Measurements from ENCODE around the gene KRT17. TPM values are rescaled to one million over a fixed set of nuclear protein-coding genes. Genes with fewer than 3 reads are reported as not detected.

The KRT17 gene
- total RNA-seq, 1 experiment from 2014 or later = 1.9 TPM

DNA sequence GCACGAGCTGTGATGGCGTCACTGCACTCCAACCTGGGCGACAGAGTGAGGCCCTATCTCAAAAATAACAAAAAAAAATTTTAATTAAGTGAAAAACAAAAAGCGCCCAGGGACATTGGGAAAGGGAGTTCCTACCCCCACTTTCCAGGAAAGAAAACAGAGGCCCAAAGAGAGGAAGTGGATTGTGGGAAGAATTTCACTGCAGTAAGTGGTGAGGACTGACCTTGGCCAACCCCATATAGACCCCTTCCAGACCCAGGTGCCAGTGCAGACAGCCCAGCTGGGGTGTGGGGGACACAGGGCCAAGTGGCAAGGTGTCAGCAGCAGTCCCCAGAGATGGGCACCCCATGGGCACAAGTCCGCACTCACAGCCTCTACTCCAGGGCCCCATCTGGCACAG lies 29.0 kb upstream of the KRT17 start:
- POLR2A ChIA-PET = no interaction called here
- in situ Hi-C loops (cut with HindIII; ENCODE audit: low pct_unique_long_range_greater_than_20kb, low sequenced_read_pairs) = no loop called here

DNA sequence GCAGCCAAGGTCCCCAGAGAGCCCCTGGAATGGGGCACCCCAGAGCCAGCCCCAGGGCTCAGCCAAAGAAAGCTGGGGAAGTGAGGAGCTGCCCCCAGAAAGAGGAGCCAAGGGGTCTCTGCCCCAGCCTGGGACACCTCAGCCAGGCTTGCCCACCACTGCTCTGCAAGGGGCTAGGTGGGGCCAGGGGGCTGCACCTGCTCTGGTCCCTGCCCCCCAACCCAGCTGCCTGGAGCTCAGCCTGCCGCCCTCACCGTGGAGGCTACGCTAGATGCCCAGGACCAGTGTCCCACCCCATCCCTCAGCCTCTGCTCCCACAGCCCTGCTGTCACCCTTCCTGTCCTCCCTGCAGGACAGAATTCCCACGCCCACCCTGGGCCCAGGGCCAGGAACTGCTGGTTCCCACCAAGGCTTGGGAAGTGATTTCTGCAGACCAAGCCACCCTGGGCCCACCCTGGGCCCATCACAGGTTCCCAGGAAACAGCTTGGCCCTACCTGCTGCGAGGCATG lies 28.1 kb upstream of the KRT17 start:
- TF ChIP-seq, protein P1, sequence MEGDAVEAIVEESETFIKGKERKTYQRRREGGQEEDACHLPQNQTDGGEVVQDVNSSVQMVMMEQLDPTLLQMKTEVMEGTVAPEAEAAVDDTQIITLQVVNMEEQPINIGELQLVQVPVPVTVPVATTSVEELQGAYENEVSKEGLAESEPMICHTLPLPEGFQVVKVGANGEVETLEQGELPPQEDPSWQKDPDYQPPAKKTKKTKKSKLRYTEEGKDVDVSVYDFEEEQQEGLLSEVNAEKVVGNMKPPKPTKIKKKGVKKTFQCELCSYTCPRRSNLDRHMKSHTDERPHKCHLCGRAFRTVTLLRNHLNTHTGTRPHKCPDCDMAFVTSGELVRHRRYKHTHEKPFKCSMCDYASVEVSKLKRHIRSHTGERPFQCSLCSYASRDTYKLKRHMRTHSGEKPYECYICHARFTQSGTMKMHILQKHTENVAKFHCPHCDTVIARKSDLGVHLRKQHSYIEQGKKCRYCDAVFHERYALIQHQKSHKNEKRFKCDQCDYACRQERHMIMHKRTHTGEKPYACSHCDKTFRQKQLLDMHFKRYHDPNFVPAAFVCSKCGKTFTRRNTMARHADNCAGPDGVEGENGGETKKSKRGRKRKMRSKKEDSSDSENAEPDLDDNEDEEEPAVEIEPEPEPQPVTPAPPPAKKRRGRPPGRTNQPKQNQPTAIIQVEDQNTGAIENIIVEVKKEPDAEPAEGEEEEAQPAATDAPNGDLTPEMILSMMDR (IDR thresholded peaks at IDR 0.05) = no peak
- TF ChIP-seq TCF7L2 (IDR thresholded peaks at IDR 0.05; ENCODE audit: low read depth, low read length) = no peak
- TF ChIP-seq, protein P2, sequence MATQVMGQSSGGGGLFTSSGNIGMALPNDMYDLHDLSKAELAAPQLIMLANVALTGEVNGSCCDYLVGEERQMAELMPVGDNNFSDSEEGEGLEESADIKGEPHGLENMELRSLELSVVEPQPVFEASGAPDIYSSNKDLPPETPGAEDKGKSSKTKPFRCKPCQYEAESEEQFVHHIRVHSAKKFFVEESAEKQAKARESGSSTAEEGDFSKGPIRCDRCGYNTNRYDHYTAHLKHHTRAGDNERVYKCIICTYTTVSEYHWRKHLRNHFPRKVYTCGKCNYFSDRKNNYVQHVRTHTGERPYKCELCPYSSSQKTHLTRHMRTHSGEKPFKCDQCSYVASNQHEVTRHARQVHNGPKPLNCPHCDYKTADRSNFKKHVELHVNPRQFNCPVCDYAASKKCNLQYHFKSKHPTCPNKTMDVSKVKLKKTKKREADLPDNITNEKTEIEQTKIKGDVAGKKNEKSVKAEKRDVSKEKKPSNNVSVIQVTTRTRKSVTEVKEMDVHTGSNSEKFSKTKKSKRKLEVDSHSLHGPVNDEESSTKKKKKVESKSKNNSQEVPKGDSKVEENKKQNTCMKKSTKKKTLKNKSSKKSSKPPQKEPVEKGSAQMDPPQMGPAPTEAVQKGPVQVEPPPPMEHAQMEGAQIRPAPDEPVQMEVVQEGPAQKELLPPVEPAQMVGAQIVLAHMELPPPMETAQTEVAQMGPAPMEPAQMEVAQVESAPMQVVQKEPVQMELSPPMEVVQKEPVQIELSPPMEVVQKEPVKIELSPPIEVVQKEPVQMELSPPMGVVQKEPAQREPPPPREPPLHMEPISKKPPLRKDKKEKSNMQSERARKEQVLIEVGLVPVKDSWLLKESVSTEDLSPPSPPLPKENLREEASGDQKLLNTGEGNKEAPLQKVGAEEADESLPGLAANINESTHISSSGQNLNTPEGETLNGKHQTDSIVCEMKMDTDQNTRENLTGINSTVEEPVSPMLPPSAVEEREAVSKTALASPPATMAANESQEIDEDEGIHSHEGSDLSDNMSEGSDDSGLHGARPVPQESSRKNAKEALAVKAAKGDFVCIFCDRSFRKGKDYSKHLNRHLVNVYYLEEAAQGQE (IDR thresholded peaks at IDR 0.05; ENCODE audit: insufficient read depth in 1 of 2, low read depth in 2 of 2, low read length in 1 of 2) = no peak
- TF ChIP-seq POLR2AphosphoS5 (IDR thresholded peaks at IDR 0.05; ENCODE audit: low read depth, low read length) = no peak
- no peak for TF ChIP-seq SIN3A (IDR thresholded peaks at IDR 0.05; ENCODE audit: borderline replicate concordance, insufficient read depth, low read depth, low read length)
- ChIA-PET POLR2A (no interaction called here), CTCF (interaction anchor here (2.2 to 5.9 kb wide), 3 partner anchors 11 to 102 kb away, joined by 10 to 106 read pairs (median 20); no protein-coding TSS in a partner anchor)
- DNase-seq (ENCODE audit: low read depth, low spot score) (no peak), ATAC-seq (no peak)
- Histone ChIP-seq H3K36me3 (ENCODE audit: control insufficient read depth, insufficient read depth, low read length) (no peaks in the 10 kb centered on the region), H3K27me3 (ENCODE audit: control insufficient read depth, insufficient read depth, low read length) (no peaks in the 10 kb centered on the region), H3K4me3 (ENCODE audit: low read depth in 2 of 2, low read length in 2 of 2) (no peak overlapping the region), H3K9me3 (ENCODE audit: control insufficient read depth, insufficient read depth, low read depth, low read length) (no peaks in the 10 kb centered on the region), H3K4me1 (ENCODE audit: control insufficient read depth, insufficient read depth, low read length) (peaks cover 24% of the 10 kb centered on the region), H3K27ac (ENCODE audit: low read length) (no peak overlapping the region)
- in situ Hi-C loops (cut with HindIII; ENCODE audit: low pct_unique_long_range_greater_than_20kb, low sequenced_read_pairs) (no loop called here), intact Hi-C loops (cut with micrococcal nuclease; ENCODE audit: unreplicated experiment) (no loop called here)
- no TSS peak for BruUV-seq (replicated peaks)

More for the DNA sequence above, 29.0 kb upstream of the KRT17 start:
- Histone ChIP-seq H3K4me1 (ENCODE audit: control insufficient read depth, insufficient read depth, low read length) (peaks cover 17% of the 10 kb centered on the region), H3K9me3 (ENCODE audit: control insufficient read depth, insufficient read depth, low read depth, low read length) (no peaks in the 10 kb centered on the region), H3K36me3 (ENCODE audit: control insufficient read depth, insufficient read depth, low read length) (no peaks in the 10 kb centered on the region), H3K27me3 (ENCODE audit: control insufficient read depth, insufficient read depth, low read length) (no peaks in the 10 kb centered on the region), H3K4me3 (ENCODE audit: low read depth in 2 of 2, low read length in 2 of 2) (no peak overlapping the region), H3K27ac (ENCODE audit: low read length) (no peak overlapping the region)
- intact Hi-C loops (cut with micrococcal nuclease; ENCODE audit: unreplicated experiment) = no loop called here
- DNase-seq (ENCODE audit: low read depth, low spot score) = no peak
- TF ChIP-seq TCF7L2 (IDR thresholded peaks at IDR 0.05; ENCODE audit: low read depth, low read length) (no peak), SIN3A (IDR thresholded peaks at IDR 0.05; ENCODE audit: borderline replicate concordance, insufficient read depth, low read depth, low read length) (no peak), POLR2AphosphoS5 (IDR thresholded peaks at IDR 0.05; ENCODE audit: low read depth, low read length) (no peak)
- TF ChIP-seq, protein P2 (IDR thresholded peaks at IDR 0.05; ENCODE audit: insufficient read depth in 1 of 2, low read depth in 2 of 2, low read length in 1 of 2) = no peak
- TF ChIP-seq, protein P1 (IDR thresholded peaks at IDR 0.05) = no peak
- CTCF ChIA-PET = interaction anchor here (1.5 to 2.7 kb wide), 3 partner anchors 10 to 104 kb away, joined by 8 to 20 read pairs (median 10); no protein-coding TSS in a partner anchor
- no TSS peak for BruUV-seq (replicated peaks)
- no peak for ATAC-seq

Data from Panc1 (cell line).